ENCODE data around the gene PIGR. TPM values are rescaled to one million over a fixed set of nuclear protein-coding genes. Genes with fewer than 3 reads are reported as not detected.

PIGR gene
- total and polyA plus RNA-seq, 9 of the 15 experiments (the other 6 are each of a cell fraction or from before 2014, with no cell fraction given): 0.01 to 1.5 (median 0.03) TPM; not detected in 4

- TF ChIP-seq KDM2B (CRISPR knock-in tag; IDR thresholded peaks at IDR 0.05) (no peak), JUNB (CRISPR knock-in tag; conservative IDR thresholded peaks at IDR 0.05) (no peak), RBM22 (IDR thresholded peaks at IDR 0.05; ENCODE audit: low read depth, low read length, poor library complexity, severe bottlenecking) (no peak), ZNF707 (CRISPR knock-in tag; conservative IDR thresholded peaks at IDR 0.05) (0 out of 2 replicates have a peak, but pooled peaks have one; percentile 14), DPF2 (IDR thresholded peaks at IDR 0.05) (no peak), CCNT2 (IDR thresholded peaks at IDR 0.05; ENCODE audit: borderline replicate concordance, extremely low read depth, insufficient read length, low read depth, low read length) (no peak), POLR2H (tag; IDR thresholded peaks at IDR 0.05; ENCODE audit: low read depth) (no peak), SMC3 (conservative IDR thresholded peaks at IDR 0.05; ENCODE audit: insufficient read depth, low read depth, low read length) (peak; percentile 42; the same call in 1 of the 2 replicates), NFE2 (IDR thresholded peaks at IDR 0.05; ENCODE audit: low read depth) (no peak), ZNF778 (CRISPR knock-in tag; IDR thresholded peaks at IDR 0.05) (no peak), RFX1 (IDR thresholded peaks at IDR 0.05) (peak; percentile 68), ZNF232 (CRISPR knock-in tag; IDR thresholded peaks at IDR 0.05) (no peak), ZNF324 (CRISPR knock-in tag; IDR thresholded peaks at IDR 0.05) (no peak), NR2C2 (CRISPR knock-in tag; IDR thresholded peaks at IDR 0.05) (no peak), NR2C2 (tag; IDR thresholded peaks at IDR 0.05) (peak; percentile 64), PATZ1 (CRISPR knock-in tag; IDR thresholded peaks at IDR 0.05; ENCODE audit: borderline replicate concordance) (0 out of 2 replicates have a peak, but pooled peaks have one; percentile 5), CC2D1A (IDR thresholded peaks at IDR 0.05) (no peak), ZNF174 (CRISPR knock-in tag; IDR thresholded peaks at IDR 0.05) (no peak), PCBP2 (IDR thresholded peaks at IDR 0.05; ENCODE audit: low read depth, low read length, poor library complexity, severe bottlenecking) (no peak), PHF21A (IDR thresholded peaks at IDR 0.05; ENCODE audit: borderline replicate concordance, low read depth) (no peak), FOXO4 (CRISPR knock-in tag; IDR thresholded peaks at IDR 0.05) (no peak), FOXK2 (conservative IDR thresholded peaks at IDR 0.05 in 1 of 2, IDR thresholded peaks at IDR 0.05 in 1 of 2; ENCODE audit: low read depth in 2 of 2) (peak; percentile 80 to 85), NCOA4 (IDR thresholded peaks at IDR 0.05; ENCODE audit: partially characterized antibody) (no peak), FOXA1 (IDR thresholded peaks at IDR 0.05; ENCODE audit: borderline replicate concordance) (no peak), MED1 (CRISPR knock-in tag; IDR thresholded peaks at IDR 0.05; ENCODE audit: borderline replicate concordance) (no peak), FOSL1 (tag; conservative IDR thresholded peaks at IDR 0.05) (no peak), NFRKB (IDR thresholded peaks at IDR 0.05; ENCODE audit: low read depth) (no peak), TEAD1 (CRISPR knock-in tag; IDR thresholded peaks at IDR 0.05) (0 out of 4 replicates have a peak, but pooled peaks of 1 of the 2 experiments have one; percentile 73)
Measured at GRCh38 chr1:206925106-206925736, 21.0 kb downstream of the PIGR start (continued).
